HCT116 (cell line): ENCODE measurements around the gene OR8G1. TPM values are rescaled to one million over a fixed set of nuclear protein-coding genes. Genes with fewer than 3 reads are reported as not detected.

ENCODE experiments used
- ATAC-seq: fragments of 200-7000 bp; cut with Tn5 transposase; 2 replicates; pipeline ENCODE4 v1.9.1; 2020; ENCODE audit warnings: mild to moderate bottlenecking, moderate library complexity
- BruUV-seq: library from RNA; stranded (reverse); fragments of 400-500 nt; replicated peaks from 2 replicates; lab custom pipeline; 2021; lab: Mats Ljungman, UMichigan
- CTCF ChIA-PET: fragments of 300-600 bp; sonication (Branson Sonifier 250); formaldehyde crosslinking; loops from one replicate; lab custom pipeline; 2021; ENCODE audit warnings: antibody characterized with exemption; lab: Charles Lee
- POLR2A ChIA-PET: fragments of 300-600, 350-600 bp; sonication (Branson Sonifier 250); formaldehyde crosslinking; loops from one replicate; lab custom pipeline; 2021; ENCODE audit warnings: antibody characterized with exemption; lab: Charles Lee
- RAD21 ChIA-PET, 2 experiments: fragments of 300-600 bp; sonication (Branson Sonifier 250); formaldehyde crosslinking; loops; one replicate each; lab custom pipeline; 2023; ENCODE audit warnings: low total read pairs in 2 of 2; ENCODE audit not compliant: uncharacterized antibody in 2 of 2, unreplicated experiment in 2 of 2, low non-redundant PET in 1 of 2; lab: Charles Lee
- DNase-seq: peaks from one replicate; pipeline ENCODE4 v3.0.0-alpha.2; 2010; ENCODE audit warnings: low read depth, low spot score
- H2AFZ ChIP-seq: fragments of 200-600 bp; shearing (Covaris generic), sonication (generic); 2 replicates; pipeline ENCODE4 v1.6.1; 2017; ENCODE audit warnings: low read depth, mixed run types, mixed read lengths, antibody characterized with exemption, low read length; ENCODE audit not compliant: poor library complexity, severe bottlenecking
- H3K27ac ChIP-seq: 2 replicates; pipeline ENCODE4 v1.5.1; 2012; ENCODE audit warnings: low read depth, low read length
- H3K27me3 ChIP-seq: fragments of 200-600 bp; sonication (generic); 2 replicates; pipeline ENCODE4 v1.6.1; 2016; ENCODE audit warnings: mixed run types, low read length, mixed read lengths; ENCODE audit not compliant: insufficient read depth
- H3K36me3 ChIP-seq, 2 experiments: fragments of 200-500 bp in 1 of 2; fragments of 200-600 bp in 1 of 2; sonication (Bioruptor generic) in 1 of 2; sonication (generic) in 1 of 2; 2 replicates each; pipeline versions ENCODE4 v1.5.1 to v1.6.1; 2014 to 2016; ENCODE audit warnings: low read length in 2 of 2, inconsistent platforms in 1 of 2, mixed read lengths in 1 of 2, mixed run types in 1 of 2; ENCODE audit not compliant: insufficient read depth in 2 of 2, control insufficient read depth in 1 of 2
- H3K4me1 ChIP-seq, 2 experiments: fragments of 200-600 bp in 1 of 2; sonication (generic) in 1 of 2; 2 replicates each; pipeline versions ENCODE4 v1.5.1 to v1.6.1; 2012 to 2017; ENCODE audit warnings: low read length in 2 of 2, inconsistent platforms in 1 of 2, mild to moderate bottlenecking in 1 of 2, mixed read lengths in 1 of 2, mixed run types in 1 of 2, moderate library complexity in 1 of 2; ENCODE audit not compliant: insufficient read depth in 2 of 2, control insufficient read depth in 1 of 2
- H3K4me2 ChIP-seq: fragments of 200-600 bp; sonication (generic); 2 replicates; pipeline ENCODE4 v1.6.1; 2017; ENCODE audit warnings: mixed run types, low read length, mixed read lengths
- H3K4me3 ChIP-seq, 2 experiments: fragments of 200-600 bp in 1 of 2; sonication (generic) in 1 of 2; replicated peaks in 1 of 2; 2 replicates each; pipeline ENCODE4 v1.5.1; 2011 to 2016; ENCODE audit warnings: low read length in 2 of 2, control low read depth in 1 of 2, low read depth in 1 of 2, mild to moderate bottlenecking in 1 of 2, mixed read lengths in 1 of 2, mixed run types in 1 of 2
- H3K79me2 ChIP-seq: fragments of 200-600 bp; sonication (generic); 2 replicates; pipeline ENCODE4 v1.6.1; 2017; ENCODE audit warnings: mild to moderate bottlenecking, mixed run types, low read length, moderate library complexity, mixed read lengths; ENCODE audit not compliant: insufficient read depth
- H3K9ac ChIP-seq: fragments of 200-600 bp; sonication (generic); 2 replicates; pipeline ENCODE4 v1.6.1; 2016; ENCODE audit warnings: low read length, mixed read lengths
- H3K9me2 ChIP-seq: fragments of 200-600 bp; sonication (generic), shearing (Covaris generic); 2 replicates; pipeline ENCODE4 v1.6.1; 2017; ENCODE audit warnings: mixed run types, mild to moderate bottlenecking, moderate library complexity; ENCODE audit not compliant: insufficient read depth
- H3K9me3 ChIP-seq, 2 experiments: fragments of 200-500 bp in 1 of 2; fragments of 200-600 bp in 1 of 2; sonication (Bioruptor generic) in 1 of 2; sonication (generic) in 1 of 2; 2 replicates each; pipeline ENCODE4 v1.6.1; 2014 to 2017; ENCODE audit warnings: low read length in 2 of 2, mixed read lengths in 2 of 2, inconsistent platforms in 1 of 2, low read depth in 1 of 2, mild to moderate bottlenecking in 1 of 2, mixed run types in 1 of 2, moderate library complexity in 1 of 2; ENCODE audit not compliant: control insufficient read depth in 1 of 2, insufficient read depth in 1 of 2
- H4K20me1 ChIP-seq: fragments of 200-600 bp; sonication (generic), shearing (Covaris generic); 2 replicates; pipeline ENCODE4 v1.6.1; 2017; ENCODE audit warnings: mixed run types, mild to moderate bottlenecking, moderate library complexity; ENCODE audit not compliant: insufficient read depth
- CBX3 ChIP-seq: IDR thresholded peaks from 2 replicates; pipeline ENCODE4 v1.6.1; 2012; ENCODE audit warnings: low read depth
- EGR1 ChIP-seq: IDR thresholded peaks from 2 replicates; pipeline ENCODE4 v1.6.1; 2012; ENCODE audit warnings: low read depth
- EZH2 ChIP-seq: fragments of 200-600 bp; sonication (generic); IDR thresholded peaks from 2 replicates; pipeline ENCODE4 v1.6.1; 2017; ENCODE audit warnings: antibody characterized with exemption, mixed run types
- EZH2phosphoT487 ChIP-seq: fragments of 200-600 bp; IDR thresholded peaks from 2 replicates; pipeline ENCODE4 v1.6.1; 2018; ENCODE audit warnings: antibody characterized with exemption, borderline replicate concordance
- FOSL1 ChIP-seq: IDR thresholded peaks from 2 replicates; pipeline ENCODE4 v1.6.1; 2012; ENCODE audit warnings: low read depth
- JUND ChIP-seq: IDR thresholded peaks from 2 replicates; pipeline ENCODE4 v1.6.1; 2012
- POLR2AphosphoS5 ChIP-seq: IDR thresholded peaks from 2 replicates; pipeline ENCODE4 v1.6.1; 2011; ENCODE audit warnings: mild to moderate bottlenecking, low read depth, low read length, moderate library complexity
- RAD21 ChIP-seq: IDR thresholded peaks from 2 replicates; pipeline ENCODE4 v1.6.1; 2012; ENCODE audit warnings: low read depth, mild to moderate bottlenecking
- SIN3A ChIP-seq: IDR thresholded peaks from 2 replicates; pipeline ENCODE4 v1.6.1; 2012; ENCODE audit warnings: low read depth
- SRF ChIP-seq: IDR thresholded peaks from 2 replicates; pipeline ENCODE4 v1.6.1; 2012; ENCODE audit warnings: low read depth
- YY1 ChIP-seq: IDR thresholded peaks from 2 replicates; pipeline ENCODE4 v1.6.1; 2011; ENCODE audit warnings: low read length, low read depth, moderate library complexity, mild to moderate bottlenecking; ENCODE audit not compliant: insufficient replicate concordance; ENCODE audit errors: extremely low read depth
- ZBTB33 ChIP-seq: IDR thresholded peaks from 2 replicates; pipeline ENCODE4 v1.6.1; 2011; ENCODE audit warnings: mild to moderate bottlenecking, low read length, moderate library complexity; ENCODE audit not compliant: insufficient replicate concordance; ENCODE audit errors: extremely low read depth
- ZFX ChIP-seq: fragments of 450-650 bp; IDR thresholded peaks from 2 replicates; pipeline ENCODE4 v1.6.1; 2017
- ZNF274 ChIP-seq: fragments of 200-500 bp; sonication (Bioruptor generic); IDR thresholded peaks from 2 replicates; pipeline ENCODE4 v1.6.1; 2014; ENCODE audit warnings: mild to moderate bottlenecking, low read depth, low read length, inconsistent platforms
- intact Hi-C: fragments of 100-400 bp; cut with micrococcal nuclease; formaldehyde crosslinking; loops from 2 replicates; pipeline ENCODE4 v1.10.0; 2022
- total RNA-seq: library from RNA; stranded (reverse); gene quantifications from one replicate; pipeline ENCODE4 v1.2.1, GENCODE V29; 2021; ENCODE audit not compliant: unreplicated experiment
- TF ChIP-seq, protein P1 (sequence below): IDR thresholded peaks from 2 replicates; pipeline ENCODE4 v1.6.1; 2012

OR8G1 gene
- total RNA-seq, 1 experiment from 2014 or later, result not detected

GRCh38 chr11:124301548-124301947 lies 60.7 kb downstream of the OR8G1 start:
- no peak overlapping the region for H3K4me3 ChIP-seq
- BruUV-seq, result no TSS peak
- H4K20me1 ChIP-seq, result no peaks in the 10 kb centered on the region
- POLR2A ChIA-PET, result no interaction called here
- intact Hi-C loops, result no loop called here
- no peak overlapping the region for H3K4me2 ChIP-seq
- peaks cover 7% of the 10 kb centered on the region; the same call in 1 of the 2 replicates for H3K27me3 ChIP-seq
- ATAC-seq, result no peak
- CTCF ChIA-PET, result no interaction called here
- no peaks in the 10 kb centered on the region for H3K36me3 ChIP-seq
- no peak for TF ChIP-seq JUND
- no peak overlapping the region for H3K9ac ChIP-seq
- no peak overlapping the region for H2AFZ ChIP-seq
- RAD21 ChIA-PET, result no interaction called here
- DNase-seq, result no peak
- H3K4me1 ChIP-seq, result no peaks in the 10 kb centered on the region
- no peaks in the 10 kb centered on the region for H3K9me2 ChIP-seq
- H3K27ac ChIP-seq, result no peak overlapping the region
- H3K9me3 ChIP-seq, result no peaks in the 10 kb centered on the region
- no peaks in the 10 kb centered on the region for H3K79me2 ChIP-seq

DNA sequence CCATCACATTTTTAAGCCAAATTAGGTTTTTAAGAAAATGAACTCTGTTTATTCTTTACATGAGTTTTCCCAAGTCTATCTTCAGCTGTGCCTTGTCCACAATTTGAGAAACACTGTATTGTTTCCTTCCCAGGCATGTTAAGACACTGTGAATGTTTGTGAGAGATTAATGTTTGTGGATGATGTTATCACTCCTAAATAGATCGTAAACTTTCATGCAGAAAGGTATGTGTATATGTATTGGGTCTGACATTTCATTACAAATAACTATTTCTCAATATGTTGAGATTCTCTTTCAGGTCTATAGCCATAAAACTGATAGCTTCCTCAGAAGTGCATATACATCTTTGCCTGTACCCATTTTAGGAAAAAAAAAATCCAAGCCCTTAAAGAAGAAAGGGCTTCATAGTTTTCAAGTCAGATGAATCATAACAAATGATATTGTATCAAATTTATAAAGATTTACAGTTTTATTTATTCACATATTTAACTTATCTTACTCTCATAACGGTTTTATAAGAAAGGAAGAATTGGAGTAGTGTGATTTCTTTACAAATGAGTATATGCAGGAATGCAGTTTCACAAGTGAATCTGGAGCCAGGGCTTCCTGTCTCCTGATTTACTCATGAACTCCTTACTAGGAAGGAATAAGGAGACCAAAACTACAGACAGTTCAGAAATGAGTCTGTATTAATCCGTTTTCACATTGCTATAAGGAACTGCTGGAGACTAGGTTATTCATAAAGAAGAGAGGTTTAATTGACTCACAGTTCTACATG lies 61.6 kb downstream of the OR8G1 start:
- no peak overlapping the region for H2AFZ ChIP-seq
- no peaks in the 10 kb centered on the region for H3K79me2 ChIP-seq

More for the DNA sequence above, 61.6 kb downstream of the OR8G1 start:
- ChIA-PET RAD21 (no interaction called here), POLR2A (no interaction called here), CTCF (no interaction called here)
- no peaks in the 10 kb centered on the region for H4K20me1 ChIP-seq
- no TSS peak for BruUV-seq
- H3K4me2 ChIP-seq, result no peak overlapping the region
- H3K27ac ChIP-seq, result no peak overlapping the region
- peaks cover 13% of the 10 kb centered on the region; the same call in 1 of the 2 replicates for H3K27me3 ChIP-seq
- TF ChIP-seq ZFX, result no peak
- no peak for TF ChIP-seq EZH2phosphoT487
- no peak for TF ChIP-seq EZH2
- TF ChIP-seq ZBTB33, result no peak
- TF ChIP-seq EGR1, result no peak
- TF ChIP-seq CBX3, result no peak
- TF ChIP-seq RAD21, result no peak
- no peak for TF ChIP-seq FOSL1
- no peak for TF ChIP-seq SIN3A
- TF ChIP-seq JUND, result no peak
- no peak for TF ChIP-seq ZNF274
- no peak for TF ChIP-seq YY1
- no peak for TF ChIP-seq SRF
- TF ChIP-seq POLR2AphosphoS5, result no peak
- TF ChIP-seq, protein P1, sequence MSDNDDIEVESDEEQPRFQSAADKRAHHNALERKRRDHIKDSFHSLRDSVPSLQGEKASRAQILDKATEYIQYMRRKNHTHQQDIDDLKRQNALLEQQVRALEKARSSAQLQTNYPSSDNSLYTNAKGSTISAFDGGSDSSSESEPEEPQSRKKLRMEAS, result no peak
- H3K4me1 ChIP-seq, result no peaks in the 10 kb centered on the region
- H3K9me2 ChIP-seq, result no peaks in the 10 kb centered on the region
- ATAC-seq (no peak), DNase-seq (no peak)
- H3K9me3 ChIP-seq, result no peaks in the 10 kb centered on the region
- H3K9ac ChIP-seq, result no peak overlapping the region
- H3K36me3 ChIP-seq, result no peaks in the 10 kb centered on the region
- H3K4me3 ChIP-seq, result no peak overlapping the region
- intact Hi-C loops, result no loop called here
